T-cell (primary cell): ENCODE data around the gene TMCO2. TPM values are rescaled to one million over a fixed set of nuclear protein-coding genes. Genes with fewer than 3 reads are reported as not detected.

ENCODE experiments used
- ATAC-seq, 4 experiments: fragments of 200-7000 bp in 3 of 4; fragments of 150-1000 bp in 1 of 4; cut with Tn5 transposase; replicated peaks in 1 of 4; 1 replicate in 3 of 4; 2 replicates in 1 of 4; pipeline ENCODE4 v1.10.0; 2021; ENCODE audit warnings: moderate library complexity in 3 of 4, mild to moderate bottlenecking in 2 of 4, moderate number of reproducible peaks in 1 of 4
- CTCF ChIA-PET, 2 donors: fragments of 300-600 bp; sonication (Branson Sonifier 250); formaldehyde crosslinking; loops; one replicate each; lab custom pipeline; 2022; ENCODE audit warnings: antibody characterized with exemption in 2 of 2; lab: Charles Lee
- POLR2A ChIA-PET, 2 donors: fragments of 300-600 bp; sonication (Branson Sonifier 250); formaldehyde crosslinking; loops; one replicate each; lab custom pipeline; 2022; ENCODE audit warnings: antibody characterized with exemption in 2 of 2; lab: Charles Lee
- DNase-seq, 35 experiments: peaks; one replicate each; pipeline versions ENCODE4 v3.0.0 to v3.0.0-alpha.2; 2013 to 2023
- H3K27ac ChIP-seq: one replicate; pipeline ENCODE4 v1.5.1; 2013; ENCODE audit warnings: low read length
- H3K27me3 ChIP-seq, 2 experiments: replicated peaks in 1 of 2; 1 replicate in 1 of 2; 2 replicates in 1 of 2; pipeline versions ENCODE4 v1.6.1 to v1.7.0; 2013; ENCODE audit warnings: low read length in 1 of 2, mixed read lengths in 1 of 2; ENCODE audit not compliant: control insufficient read depth in 2 of 2, insufficient read depth in 2 of 2; ENCODE audit errors: extremely low read depth in 1 of 2
- H3K36me3 ChIP-seq, 2 donors: 1 replicate in 1 of 2; 2 replicates in 1 of 2; pipeline versions ENCODE4 v1.6.1 to v1.7.0; 2013; ENCODE audit warnings: low read length in 1 of 2; ENCODE audit not compliant: control insufficient read depth in 2 of 2, insufficient read depth in 1 of 2; ENCODE audit errors: extremely low read depth in 1 of 2
- H3K4me1 ChIP-seq, 2 experiments: 1 replicate in 1 of 2; 2 replicates in 1 of 2; pipeline versions ENCODE4 v1.6.1 to v1.7.0; 2013; ENCODE audit warnings: low read length in 2 of 2, mixed read lengths in 1 of 2; ENCODE audit not compliant: insufficient read depth in 2 of 2, control insufficient read depth in 1 of 2; ENCODE audit errors: extremely low read depth in 1 of 2
- H3K4me3 ChIP-seq, 2 donors: 1 replicate in 1 of 2; 2 replicates in 1 of 2; pipeline versions ENCODE4 v1.5.1 to v1.7.0; 2013; ENCODE audit warnings: mild to moderate bottlenecking in 2 of 2, low read length in 1 of 2, moderate library complexity in 1 of 2; ENCODE audit not compliant: control insufficient read depth in 1 of 2; ENCODE audit errors: extremely low read depth in 1 of 2
- H3K9me3 ChIP-seq: 2 replicates; pipeline ENCODE4 v1.7.0; 2013
- H3K27ac Mint-ChIP-seq, 2 donors: one replicate each; pipeline ENCODE4 v1.8.0; 2020 to 2021; ENCODE audit warnings: mild to moderate bottlenecking in 2 of 2, mixed read lengths in 2 of 2
- H3K27me3 Mint-ChIP-seq, 2 donors: one replicate each; pipeline ENCODE4 v1.8.0; 2021 to 2022; ENCODE audit warnings: mixed read lengths in 2 of 2
- H3K36me3 Mint-ChIP-seq: one replicate; pipeline ENCODE4 v1.8.0; 2021; ENCODE audit warnings: mixed read lengths
- H3K4me1 Mint-ChIP-seq, 3 donors: one replicate each; pipeline ENCODE4 v1.8.0; 2020 to 2022; ENCODE audit warnings: mixed read lengths in 3 of 3, mild to moderate bottlenecking in 1 of 3
- H3K4me3 Mint-ChIP-seq, 3 donors: one replicate each; pipeline ENCODE4 v1.8.0; 2020 to 2022; ENCODE audit warnings: mild to moderate bottlenecking in 3 of 3, mixed read lengths in 3 of 3, moderate library complexity in 3 of 3
- H3K9me3 Mint-ChIP-seq, 3 donors: one replicate each; pipeline ENCODE4 v1.8.0; 2020 to 2022; ENCODE audit warnings: mixed read lengths in 3 of 3
- WGBS: methylation state at CpG from one replicate; pipeline ENCODE4 v1.1.5; 2013; ENCODE audit warnings: missing lambda C conversion rate; ENCODE audit not compliant: insufficient coverage; 5-methylcytosine and 5-hydroxymethylcytosine counted together
- total RNA-seq, 35 experiments: library from RNA in 6 of 35; stranded (reverse) in 6 of 35; fragments of 120-200 nt in 1 of 35; gene quantifications; one replicate each; pipeline versions ENCODE4 v1.2.1 to v1.2.4 and lab custom pipeline; 2013 to 2026

The TMCO2 gene
- total RNA-seq, 5 donors from 2014 or later (not counting 1 experiment from before 2014, with no cell fraction given) = not detected

DNA sequence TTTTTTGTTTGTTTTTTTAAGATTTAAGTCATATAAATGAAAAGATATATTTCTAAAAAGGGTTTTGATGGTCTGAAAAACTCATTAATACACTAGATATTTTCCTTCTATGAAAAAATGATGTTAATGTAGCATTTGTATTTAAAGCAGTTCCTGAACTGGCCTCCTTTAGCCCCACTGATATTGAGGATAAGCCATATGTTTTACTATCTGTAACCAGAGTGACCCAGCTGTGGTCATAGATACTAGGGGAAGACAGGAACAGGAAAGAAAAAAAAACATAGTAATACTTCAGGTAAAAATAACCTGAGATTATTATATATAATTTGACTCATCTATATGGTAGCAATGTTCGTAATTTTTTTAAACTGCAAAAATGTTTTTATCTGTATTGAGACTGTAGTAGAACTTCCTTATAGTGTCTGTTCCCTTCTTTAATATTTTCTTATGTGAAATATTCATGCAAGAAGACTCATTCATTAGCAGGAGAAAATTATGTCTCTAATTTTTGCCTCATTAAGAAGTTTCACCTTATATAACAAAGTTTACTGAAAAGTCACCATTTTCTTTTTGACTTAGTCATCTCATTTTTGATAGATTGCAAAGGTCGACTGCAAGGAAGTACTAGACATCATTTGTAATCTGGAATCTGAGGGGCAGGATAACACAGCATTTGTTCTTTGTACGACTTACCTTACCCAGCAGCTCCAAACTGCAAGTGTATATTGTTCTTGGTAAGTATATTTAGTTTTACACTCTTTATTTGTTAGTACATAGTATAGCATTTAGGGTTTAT is 25.6 kb upstream of the TMCO2 start:
- H3K4me3 ChIP-seq = no peak overlapping the region
- no peaks in the 10 kb centered on the region for H3K27me3 Mint-ChIP-seq

DNA sequence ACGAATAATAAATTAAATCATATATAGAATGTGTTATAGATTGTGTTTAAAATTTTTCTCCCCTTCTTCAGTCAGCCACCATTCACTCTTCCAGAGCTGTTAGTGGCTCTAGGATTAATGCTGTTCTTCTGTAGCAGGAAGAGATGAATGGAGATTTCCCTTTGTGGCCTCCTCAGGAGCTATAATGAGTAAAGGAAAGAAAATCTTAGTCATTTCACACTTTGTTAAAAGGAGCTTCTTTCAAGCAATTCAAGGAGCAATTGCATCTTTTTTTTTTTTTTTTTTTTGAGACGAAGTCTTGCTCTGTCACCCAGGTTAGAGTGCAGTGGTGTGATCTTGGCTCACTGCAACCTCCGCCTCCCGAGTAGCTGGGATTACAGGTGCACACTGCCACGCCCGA is 23.7 kb upstream of the TMCO2 start:
- no peak for DNase-seq

More for the DNA sequence above, 25.6 kb upstream of the TMCO2 start:
- DNase-seq (no peak), ATAC-seq (no peak)
- Histone ChIP-seq H3K27ac (no peak overlapping the region), H3K4me1 (no peaks in the 10 kb centered on the region), H3K27me3 (no peaks in the 10 kb centered on the region), H3K36me3 (peaks cover 3 to 16% of the 10 kb centered on the region in 2 donors), H3K9me3 (no peaks in the 10 kb centered on the region)
- H3K4me1 Mint-ChIP-seq = peaks cover 8 to 14% (median 11%) of the 10 kb centered on the region in 3 donors
- no peak overlapping the region for H3K27ac Mint-ChIP-seq
- ChIA-PET CTCF (no interaction called here), POLR2A (interaction anchor here in 1 of 2 donors (0.6 kb wide), 1 partner anchor 21 kb away, joined by 8 read pairs; no protein-coding TSS in a partner anchor)
- whole genome bisulfite sequencing = no CpG with 5 or more reads among the region's 3 CpGs
- no peak overlapping the region for H3K4me3 Mint-ChIP-seq
- no peaks in the 10 kb centered on the region for H3K9me3 Mint-ChIP-seq
- H3K36me3 Mint-ChIP-seq = peaks cover 17% of the 10 kb centered on the region

DNA sequence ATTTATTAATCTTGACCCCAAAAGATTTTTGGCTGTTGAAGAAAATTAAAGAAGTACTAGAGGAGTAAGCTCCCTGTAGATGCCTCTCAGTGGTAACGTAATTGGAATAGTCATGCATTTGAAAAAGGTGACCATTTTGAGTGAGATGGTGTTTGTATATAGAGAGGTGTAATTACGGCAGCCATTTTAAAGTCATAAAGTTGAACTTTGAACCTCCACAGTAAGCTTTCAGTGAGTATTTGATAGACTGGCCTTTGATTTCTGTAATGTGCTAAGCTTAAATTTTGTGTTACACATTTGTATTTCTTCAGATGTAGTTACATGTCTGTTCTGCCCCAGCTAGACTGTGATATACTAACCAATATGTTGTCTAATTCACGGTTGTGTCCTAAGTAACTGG is 21.5 kb upstream of the TMCO2 start:
- H3K27ac Mint-ChIP-seq = peak overlapping the region in 1 of 2 donors; percentile 8
- peaks cover 6 to 13% (median 7%) of the 10 kb centered on the region in 3 donors for H3K4me1 Mint-ChIP-seq
- no peak for ATAC-seq
- no peaks in the 10 kb centered on the region for H3K27me3 Mint-ChIP-seq
- no peaks in the 10 kb centered on the region for H3K9me3 Mint-ChIP-seq
- Histone ChIP-seq H3K4me3 (no peak overlapping the region), H3K27ac (no peak overlapping the region), H3K27me3 (no peaks in the 10 kb centered on the region), H3K36me3 (peaks cover 0 to 23% of the 10 kb centered on the region in 2 donors), H3K9me3 (no peaks in the 10 kb centered on the region), H3K4me1 (no peaks in the 10 kb centered on the region)
- peaks cover 23% of the 10 kb centered on the region for H3K36me3 Mint-ChIP-seq
- ChIA-PET CTCF (no interaction called here), POLR2A (interaction anchor here in 1 of 2 donors (0.6 kb wide), 1 partner anchor 109 kb away, joined by 21 read pairs; no protein-coding TSS in a partner anchor)
- DNase-seq = no peak
- H3K4me3 Mint-ChIP-seq = no peak overlapping the region
- WGBS = 100% methylated on average over 3 of the region's 3 CpGs

More for the DNA sequence above, 23.7 kb upstream of the TMCO2 start:
- Mint-ChIP-seq H3K36me3 (peaks cover 19% of the 10 kb centered on the region), H3K9me3 (no peaks in the 10 kb centered on the region), H3K4me3 (no peak overlapping the region), H3K4me1 (peaks cover 5 to 10% (median 8%) of the 10 kb centered on the region in 3 donors), H3K27me3 (no peaks in the 10 kb centered on the region), H3K27ac (no peak overlapping the region)
- H3K27ac ChIP-seq = no peak overlapping the region
- no peak for ATAC-seq
- ChIA-PET CTCF (interaction anchor here (0.6 to 1.0 kb wide), 9 partner anchors 10 to 317 kb away, joined by 3 to 10 read pairs (median 4); no protein-coding TSS in a partner anchor), POLR2A (interaction anchor here (0.6 to 0.8 kb wide), 9 partner anchors 19 to 1451 kb away, joined by 3 to 9 read pairs (median 4); no protein-coding TSS in a partner anchor)
- H3K27me3 ChIP-seq = no peaks in the 10 kb centered on the region
- 90% methylated on average over 2 of the region's 6 CpGs for WGBS
- no peak overlapping the region for H3K4me3 ChIP-seq
- H3K36me3 ChIP-seq = peaks cover 0 to 20% of the 10 kb centered on the region in 2 donors
- H3K4me1 ChIP-seq = no peaks in the 10 kb centered on the region
- H3K9me3 ChIP-seq = no peaks in the 10 kb centered on the region

DNA sequence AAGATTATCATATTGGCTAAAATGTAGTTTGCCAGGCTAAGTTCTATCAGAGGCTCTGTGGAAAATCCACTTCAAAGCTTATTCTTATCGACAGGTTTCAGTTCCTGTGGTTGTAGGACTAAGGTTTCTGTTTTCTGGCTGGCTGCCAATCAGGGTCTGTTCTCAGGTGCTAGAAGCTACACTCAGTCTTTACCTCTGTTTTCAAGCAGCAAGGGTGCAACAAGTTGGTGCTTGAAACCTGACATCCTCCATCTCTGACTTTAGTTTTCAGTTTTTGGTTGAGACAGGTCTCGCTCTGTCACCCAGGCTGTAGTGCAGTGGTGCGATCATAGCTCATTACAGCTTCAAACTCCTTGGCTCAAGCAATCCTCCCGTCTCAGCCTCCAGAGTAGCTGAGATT is 15.3 kb upstream of the TMCO2 start:
- Mint-ChIP-seq H3K9me3 (no peaks in the 10 kb centered on the region), H3K4me1 (peaks cover 8 to 23% (median 14%) of the 10 kb centered on the region in 3 donors), H3K27ac (peak overlapping the region in 1 of 2 donors; percentile 48), H3K36me3 (peaks cover 55% of the 10 kb centered on the region), H3K27me3 (no peaks in the 10 kb centered on the region), H3K4me3 (no peak overlapping the region)
- POLR2A ChIA-PET = interaction anchor here in 1 of 2 donors (0.6 kb wide), 1 partner anchor 41 kb away, joined by 6 read pairs; no protein-coding TSS in a partner anchor
- CTCF ChIA-PET = interaction anchor here in 1 of 2 donors (1.3 kb wide), 1 partner anchor 9 kb away, joined by 4 read pairs; no protein-coding TSS in a partner anchor
- Histone ChIP-seq H3K4me1 (peaks cover 0 to 2% of the 10 kb centered on the region in 2 experiments), H3K9me3 (no peaks in the 10 kb centered on the region), H3K36me3 (peaks cover 0 to 52% of the 10 kb centered on the region in 2 donors), H3K4me3 (no peak overlapping the region), H3K27ac (no peak overlapping the region), H3K27me3 (no peaks in the 10 kb centered on the region)
- ATAC-seq (peak; percentile 37 to 56 (median 50)), DNase-seq (peak in 31 of 35 experiments; percentile 3 to 54 (median 26))
- WGBS = 59% methylated on average over 2 of the region's 4 CpGs

DNA sequence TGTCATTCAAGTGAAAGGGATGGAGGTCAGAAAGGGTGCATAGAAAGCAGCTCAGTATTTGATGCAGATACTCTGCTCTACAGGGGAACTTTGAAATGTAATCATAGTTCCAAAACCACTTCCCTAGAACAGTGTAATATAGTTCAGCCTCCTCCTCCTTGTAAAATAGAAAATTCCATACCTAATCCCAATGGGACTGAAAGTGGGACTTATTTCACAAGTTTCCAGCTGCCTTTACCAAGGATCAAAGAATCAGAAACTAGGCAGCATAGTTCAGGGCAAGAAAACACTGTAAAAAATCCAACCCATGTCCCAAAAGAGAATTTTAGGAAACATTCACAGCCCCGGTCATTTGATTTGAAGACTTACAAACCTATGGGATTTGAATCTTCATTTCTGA is 8.1 kb upstream of the TMCO2 start:
- peaks cover 2 to 5% of the 10 kb centered on the region in 2 experiments for H3K4me1 ChIP-seq
- no peak overlapping the region for H3K27ac ChIP-seq
- Mint-ChIP-seq H3K4me1 (peaks cover 14 to 17% (median 16%) of the 10 kb centered on the region in 3 donors), H3K36me3 (peaks cover 39% of the 10 kb centered on the region), H3K4me3 (no peak overlapping the region), H3K9me3 (no peaks in the 10 kb centered on the region), H3K27ac (peak overlapping the region in 1 of 2 donors; percentile 50), H3K27me3 (no peaks in the 10 kb centered on the region)
- peaks cover 0 to 31% of the 10 kb centered on the region in 2 donors for H3K36me3 ChIP-seq
- CTCF ChIA-PET = interaction anchor here in 1 of 2 donors (1.0 to 2.5 kb wide), 2 partner anchors 17 to 75 kb away, joined by 3 to 6 read pairs; no protein-coding TSS in a partner anchor
- ATAC-seq (no peak), DNase-seq (no peak)
- no peak overlapping the region for H3K4me3 ChIP-seq
- H3K27me3 ChIP-seq = no peaks in the 10 kb centered on the region
- no peaks in the 10 kb centered on the region for H3K9me3 ChIP-seq
- POLR2A ChIA-PET = interaction anchor here in 1 of 2 donors (0.6 kb wide), 1 partner anchor 42 kb away, joined by 3 read pairs; no protein-coding TSS in a partner anchor
- no CpG with 5 or more reads among the region's 1 CpG for WGBS

DNA sequence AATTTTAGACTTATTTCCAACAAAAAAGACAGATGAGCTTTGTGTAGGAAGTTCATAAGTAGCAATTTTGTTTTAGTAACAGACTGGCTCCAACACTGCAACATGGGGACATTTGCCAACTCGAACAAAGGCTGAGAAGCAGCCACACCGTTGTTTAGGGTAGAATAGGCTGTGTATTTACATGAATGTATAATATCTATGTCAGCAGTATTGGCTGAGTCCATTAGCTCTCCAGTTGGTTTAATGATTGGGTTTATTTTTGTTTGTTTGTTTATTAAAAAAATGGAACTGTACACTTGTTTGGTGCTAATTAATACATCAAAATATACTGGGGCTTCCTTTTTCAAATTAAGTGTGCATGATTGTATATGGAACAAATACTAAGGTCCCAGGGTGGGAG is 7.3 kb upstream of the TMCO2 start:
- peaks cover 35% of the 10 kb centered on the region for H3K36me3 Mint-ChIP-seq
- 100% methylated on average over 2 of the region's 2 CpGs for WGBS
- H3K36me3 ChIP-seq = peaks cover 0 to 27% of the 10 kb centered on the region in 2 donors
- peaks cover 2 to 5% of the 10 kb centered on the region in 2 experiments for H3K4me1 ChIP-seq
- CTCF ChIA-PET = interaction anchor here (0.6 to 2.5 kb wide), 9 partner anchors 17 to 273 kb away, joined by 3 to 6 read pairs (median 4); no protein-coding TSS in a partner anchor
- H3K27ac Mint-ChIP-seq = peak overlapping the region; percentile 2 to 7
- H3K27me3 Mint-ChIP-seq = no peaks in the 10 kb centered on the region
- no peak overlapping the region for H3K4me3 ChIP-seq
- ATAC-seq = no peak
- H3K27ac ChIP-seq = no peak overlapping the region
- H3K4me3 Mint-ChIP-seq = no peak overlapping the region
- H3K27me3 ChIP-seq = no peaks in the 10 kb centered on the region
- peaks cover 14 to 17% (median 16%) of the 10 kb centered on the region in 3 donors for H3K4me1 Mint-ChIP-seq
- H3K9me3 Mint-ChIP-seq = no peaks in the 10 kb centered on the region
- POLR2A ChIA-PET = interaction anchor here (0.6 to 1.0 kb wide), 4 partner anchors 17 to 1183 kb away, joined by 3 to 12 read pairs (median 8); no protein-coding TSS in a partner anchor
- H3K9me3 ChIP-seq = no peaks in the 10 kb centered on the region
- DNase-seq = no peak
